Measurements from ENCODE around the gene SLC5A9.

Gene SLC5A9

GRCh38 chr1:48198970-48199369 is 23.5 kb upstream of the SLC5A9 start:
- no peaks in the 10 kb centered on the region for H3K36me3 ChIP-seq (ENCODE audit: insufficient read depth, low read length)
- H3K4me1 ChIP-seq (ENCODE audit: control insufficient read depth, insufficient read depth, low read length, unreplicated experiment), result peaks cover 17% of the 10 kb centered on the region
- H3K79me2 ChIP-seq (ENCODE audit: control insufficient read depth, insufficient read depth, low read length, unreplicated experiment), result no peaks in the 10 kb centered on the region
- H2AFZ ChIP-seq (ENCODE audit: low read length, unreplicated experiment), result no peak overlapping the region
- H3K4me3 ChIP-seq (ENCODE audit: low read depth, low read length), result no peak overlapping the region
- peaks cover 6% of the 10 kb centered on the region for H3K27me3 ChIP-seq (ENCODE audit: insufficient read depth, low read length)
- no peak overlapping the region for H3K27ac ChIP-seq (ENCODE audit: low read depth, low read length)

- Histone ChIP-seq H2AFZ (ENCODE audit: low read length, unreplicated experiment) (no peak overlapping the region), H3K36me3 (ENCODE audit: insufficient read depth, low read length) (no peaks in the 10 kb centered on the region), H3K27me3 (ENCODE audit: insufficient read depth, low read length) (peaks cover 10% of the 10 kb centered on the region)
These were observed 22.2 kb upstream of the SLC5A9 start for GRCh38 chr1:48200166-48200900.

GRCh38 chr1:48202030-48202752 is 20.3 kb upstream of the SLC5A9 start:
- Histone ChIP-seq H3K4me3 (ENCODE audit: low read depth, low read length) (no peak overlapping the region), H2AFZ (ENCODE audit: low read length, unreplicated experiment) (no peak overlapping the region), H3K27me3 (ENCODE audit: insufficient read depth, low read length) (peaks cover 10% of the 10 kb centered on the region), H3K4me1 (ENCODE audit: control insufficient read depth, insufficient read depth, low read length, unreplicated experiment) (peaks cover 17% of the 10 kb centered on the region), H3K27ac (ENCODE audit: low read depth, low read length) (peak overlapping the region; percentile 40; the same call in 1 of the 2 replicates), H3K79me2 (ENCODE audit: control insufficient read depth, insufficient read depth, low read length, unreplicated experiment) (no peaks in the 10 kb centered on the region), H3K36me3 (ENCODE audit: insufficient read depth, low read length) (no peaks in the 10 kb centered on the region)

More at GRCh38 chr1:48200166-48200900, 22.2 kb upstream of the SLC5A9 start:
- no peak overlapping the region for H3K27ac ChIP-seq (ENCODE audit: low read depth, low read length)
- H3K4me3 ChIP-seq (ENCODE audit: low read depth, low read length), result no peak overlapping the region
- H3K79me2 ChIP-seq (ENCODE audit: control insufficient read depth, insufficient read depth, low read length, unreplicated experiment), result no peaks in the 10 kb centered on the region
- peaks cover 17% of the 10 kb centered on the region for H3K4me1 ChIP-seq (ENCODE audit: control insufficient read depth, insufficient read depth, low read length, unreplicated experiment)

GRCh38 chr1:48203287-48203900 is 19.1 kb upstream of the SLC5A9 start:
- H3K4me3 ChIP-seq (ENCODE audit: low read depth, low read length), result no peak overlapping the region
- H3K36me3 ChIP-seq (ENCODE audit: insufficient read depth, low read length), result no peaks in the 10 kb centered on the region
- H3K79me2 ChIP-seq (ENCODE audit: control insufficient read depth, insufficient read depth, low read length, unreplicated experiment), result no peaks in the 10 kb centered on the region
- peaks cover 10% of the 10 kb centered on the region for H3K27me3 ChIP-seq (ENCODE audit: insufficient read depth, low read length)
- H3K27ac ChIP-seq (ENCODE audit: low read depth, low read length), result no peak overlapping the region
- H2AFZ ChIP-seq (ENCODE audit: low read length, unreplicated experiment), result no peak overlapping the region
- peaks cover 17% of the 10 kb centered on the region for H3K4me1 ChIP-seq (ENCODE audit: control insufficient read depth, insufficient read depth, low read length, unreplicated experiment)

- no peaks in the 10 kb centered on the region for H3K79me2 ChIP-seq (ENCODE audit: control insufficient read depth, insufficient read depth, low read length, unreplicated experiment)
- no peak overlapping the region for H2AFZ ChIP-seq (ENCODE audit: low read length, unreplicated experiment)
- no peak overlapping the region for H3K4me3 ChIP-seq (ENCODE audit: low read depth, low read length)
- H3K27ac ChIP-seq (ENCODE audit: low read depth, low read length), result no peak overlapping the region
- peaks cover 17% of the 10 kb centered on the region for H3K4me1 ChIP-seq (ENCODE audit: control insufficient read depth, insufficient read depth, low read length, unreplicated experiment)
- H3K27me3 ChIP-seq (ENCODE audit: insufficient read depth, low read length), result peaks cover 4% of the 10 kb centered on the region; the same call in 1 of the 2 replicates
- H3K36me3 ChIP-seq (ENCODE audit: insufficient read depth, low read length), result no peaks in the 10 kb centered on the region
These were observed 17.0 kb upstream of the SLC5A9 start for GRCh38 chr1:48205522-48205921.

GRCh38 chr1:48206371-48206770 is 16.1 kb upstream of the SLC5A9 start:
- no peaks in the 10 kb centered on the region for H3K79me2 ChIP-seq (ENCODE audit: control insufficient read depth, insufficient read depth, low read length, unreplicated experiment)
- no peaks in the 10 kb centered on the region for H3K36me3 ChIP-seq (ENCODE audit: insufficient read depth, low read length)
- no peak overlapping the region for H3K4me3 ChIP-seq (ENCODE audit: low read depth, low read length)
- H3K27me3 ChIP-seq (ENCODE audit: insufficient read depth, low read length), result peaks cover 4% of the 10 kb centered on the region; the same call in 1 of the 2 replicates
- H3K4me1 ChIP-seq (ENCODE audit: control insufficient read depth, insufficient read depth, low read length, unreplicated experiment), result peaks cover 14% of the 10 kb centered on the region
- no peak overlapping the region for H2AFZ ChIP-seq (ENCODE audit: low read length, unreplicated experiment)
- H3K27ac ChIP-seq (ENCODE audit: low read depth, low read length), result no peak overlapping the region

GRCh38 chr1:48207131-48207530 is 15.4 kb upstream of the SLC5A9 start:
- Histone ChIP-seq H3K27me3 (ENCODE audit: insufficient read depth, low read length) (peaks cover 4% of the 10 kb centered on the region; the same call in 1 of the 2 replicates), H3K4me1 (ENCODE audit: control insufficient read depth, insufficient read depth, low read length, unreplicated experiment) (peaks cover 10% of the 10 kb centered on the region), H3K79me2 (ENCODE audit: control insufficient read depth, insufficient read depth, low read length, unreplicated experiment) (no peaks in the 10 kb centered on the region), H3K27ac (ENCODE audit: low read depth, low read length) (no peak overlapping the region), H2AFZ (ENCODE audit: low read length, unreplicated experiment) (no peak overlapping the region), H3K36me3 (ENCODE audit: insufficient read depth, low read length) (no peaks in the 10 kb centered on the region), H3K4me3 (ENCODE audit: low read depth, low read length) (no peak overlapping the region)

GRCh38 chr1:48207536-48208075 is 14.9 kb upstream of the SLC5A9 start:
- H3K79me2 ChIP-seq (ENCODE audit: control insufficient read depth, insufficient read depth, low read length, unreplicated experiment), result no peaks in the 10 kb centered on the region
- no peak overlapping the region for H3K4me3 ChIP-seq (ENCODE audit: low read depth, low read length)
- no peak overlapping the region for H3K27ac ChIP-seq (ENCODE audit: low read depth, low read length)
- peaks cover 4% of the 10 kb centered on the region; the same call in 1 of the 2 replicates for H3K27me3 ChIP-seq (ENCODE audit: insufficient read depth, low read length)
- no peaks in the 10 kb centered on the region for H3K36me3 ChIP-seq (ENCODE audit: insufficient read depth, low read length)
- H3K4me1 ChIP-seq (ENCODE audit: control insufficient read depth, insufficient read depth, low read length, unreplicated experiment), result peaks cover 5% of the 10 kb centered on the region
- no peak overlapping the region for H2AFZ ChIP-seq (ENCODE audit: low read length, unreplicated experiment)

GRCh38 chr1:48208251-48208650 is 14.3 kb upstream of the SLC5A9 start:
- H3K27ac ChIP-seq (ENCODE audit: low read depth, low read length), result no peak overlapping the region
- H3K79me2 ChIP-seq (ENCODE audit: control insufficient read depth, insufficient read depth, low read length, unreplicated experiment), result no peaks in the 10 kb centered on the region
- no peak overlapping the region for H3K4me3 ChIP-seq (ENCODE audit: low read depth, low read length)
- H3K27me3 ChIP-seq (ENCODE audit: insufficient read depth, low read length), result peaks cover 4% of the 10 kb centered on the region; the same call in 1 of the 2 replicates
- H3K4me1 ChIP-seq (ENCODE audit: control insufficient read depth, insufficient read depth, low read length, unreplicated experiment), result no peaks in the 10 kb centered on the region
- H2AFZ ChIP-seq (ENCODE audit: low read length, unreplicated experiment), result no peak overlapping the region
- no peaks in the 10 kb centered on the region for H3K36me3 ChIP-seq (ENCODE audit: insufficient read depth, low read length)

- Histone ChIP-seq H2AFZ (ENCODE audit: low read length, unreplicated experiment) (no peak overlapping the region), H3K79me2 (ENCODE audit: control insufficient read depth, insufficient read depth, low read length, unreplicated experiment) (no peaks in the 10 kb centered on the region), H3K27me3 (ENCODE audit: insufficient read depth, low read length) (peaks cover 4% of the 10 kb centered on the region; the same call in 1 of the 2 replicates), H3K27ac (ENCODE audit: low read depth, low read length) (no peak overlapping the region), H3K36me3 (ENCODE audit: insufficient read depth, low read length) (no peaks in the 10 kb centered on the region), H3K4me3 (ENCODE audit: low read depth, low read length) (no peak overlapping the region), H3K4me1 (ENCODE audit: control insufficient read depth, insufficient read depth, low read length, unreplicated experiment) (no peaks in the 10 kb centered on the region)
These were observed 13.9 kb upstream of the SLC5A9 start for GRCh38 chr1:48208652-48209051.
